Hematopoietic multipotent progenitor cell treated with erythropoietin and hydrocortisone succinate and interleukin-3 and kit ligand, for 8 days (in vitro differentiated cells): ENCODE data around the gene HIF3A.
"Not testable (repeated sequence)": the region's sequence is repeated elsewhere in the genome, so short reads cannot be mapped to it uniquely, and the experiment has no call there.

Experiments used
- DNase-seq: peaks from one replicate; pipeline ENCODE4 v3.0.0-alpha.2; 2015

HIF3A gene

DNA sequence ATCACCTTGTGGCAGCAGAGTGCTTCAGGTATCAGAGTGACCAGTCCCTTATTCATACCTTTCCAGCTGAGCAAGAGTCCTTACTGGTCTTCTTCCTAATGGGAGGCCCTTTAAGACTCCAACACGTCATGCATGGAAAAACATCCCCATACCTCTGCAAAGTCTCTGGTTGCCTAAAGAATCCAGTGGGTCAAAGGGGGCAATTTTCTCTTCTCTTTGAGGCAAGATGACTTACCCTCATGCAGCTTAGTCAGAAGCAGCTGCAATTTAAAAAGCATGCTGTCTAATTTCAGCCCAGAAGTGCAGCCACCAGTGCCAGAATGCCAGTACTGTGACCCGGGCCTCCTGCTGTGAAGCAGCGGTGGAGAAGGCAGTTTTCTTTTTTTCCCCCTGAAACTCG is 68.7 kb downstream of the HIF3A start:
- DNase-seq = no peak

DNA sequence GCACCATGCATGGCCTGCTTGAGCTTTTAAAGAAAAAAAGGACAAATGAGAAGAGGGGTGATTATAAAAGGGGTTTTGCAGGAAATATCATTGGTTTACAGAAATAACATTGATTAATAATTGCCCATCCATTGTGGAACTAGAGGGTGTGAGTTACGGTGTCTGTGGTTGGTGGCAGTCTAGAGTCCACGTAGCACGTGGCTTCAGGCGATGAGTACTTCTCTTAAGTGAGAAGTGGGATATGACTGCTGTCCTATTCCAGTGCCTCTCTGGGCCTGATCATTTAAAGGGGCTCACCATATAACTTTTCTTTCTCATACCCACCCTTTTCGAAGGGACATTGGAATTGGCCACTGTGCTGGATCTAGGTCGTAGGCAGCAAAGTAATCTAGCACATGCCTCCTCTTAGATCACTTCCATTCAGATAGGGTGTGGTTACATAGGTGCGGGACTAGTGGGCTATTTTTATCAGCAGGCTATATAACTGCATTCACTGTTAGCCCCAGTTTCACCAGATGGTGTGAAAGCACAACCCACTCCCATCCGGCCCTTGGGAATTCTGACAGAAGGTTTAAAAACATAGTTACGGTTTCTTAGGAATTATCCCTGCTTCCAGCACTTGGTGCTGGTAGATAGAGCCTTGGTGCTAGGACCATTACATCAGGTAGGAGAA is 69.9 kb downstream of the HIF3A start:
- DNase-seq = peak; percentile 25

DNA sequence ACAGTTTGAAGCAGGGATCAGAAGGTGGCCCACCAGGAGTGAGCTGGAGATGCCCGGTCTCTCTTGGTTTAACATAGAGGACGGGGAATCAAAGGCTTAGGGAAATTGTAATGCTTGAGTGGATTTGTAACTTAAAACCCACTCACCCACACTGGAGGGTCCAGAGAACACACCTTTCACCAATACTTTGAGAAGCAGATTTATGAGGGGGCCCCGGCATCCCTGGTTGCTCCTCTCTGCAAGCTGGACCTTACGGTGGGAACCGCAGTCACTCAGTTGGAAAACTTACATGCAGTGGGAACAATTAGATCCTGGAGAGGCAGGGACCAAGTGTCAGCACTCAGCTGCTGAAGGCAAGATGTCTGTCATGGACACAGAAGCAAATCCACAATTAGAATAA is 70.6 kb downstream of the HIF3A start:
- no peak for DNase-seq

DNA sequence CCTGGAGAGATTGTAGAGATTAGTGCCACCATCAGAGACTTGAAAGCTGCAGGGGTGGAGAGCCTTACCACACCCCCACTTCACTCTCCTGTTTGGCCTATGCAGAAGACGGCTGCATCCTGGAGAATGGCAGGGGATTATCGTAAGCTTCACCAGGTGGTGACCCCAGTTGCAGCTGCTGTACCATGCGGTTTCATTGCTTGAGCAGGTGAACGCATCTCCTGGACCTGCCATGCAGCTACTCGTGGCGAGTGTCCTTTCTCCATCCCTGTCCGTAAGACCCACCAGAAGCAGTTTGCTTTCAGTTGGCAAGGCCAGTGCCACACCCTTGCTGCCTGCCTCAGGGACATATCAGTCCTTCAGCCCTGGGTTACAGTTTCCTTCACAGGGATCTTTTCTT is 71.3 kb downstream of the HIF3A start:
- no peak for DNase-seq

DNA sequence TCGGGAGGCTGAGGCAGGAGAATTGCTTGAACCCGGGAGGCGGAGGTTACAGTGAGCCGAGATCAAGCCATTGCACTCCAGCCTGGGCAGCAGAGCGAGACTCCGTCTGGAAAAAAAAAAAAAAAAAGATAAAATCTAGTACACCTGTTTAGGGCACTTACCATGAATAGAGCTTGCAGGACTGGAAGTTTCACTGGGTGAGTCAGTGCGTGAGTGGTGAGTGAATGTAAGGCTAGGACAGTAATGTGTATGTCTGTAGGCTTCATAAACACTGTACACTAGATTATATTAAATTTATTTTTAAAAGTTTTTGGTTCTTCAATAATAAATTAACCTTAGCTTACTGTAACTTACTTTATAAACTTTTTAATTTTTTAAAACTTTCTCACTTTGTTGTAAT is 73.0 kb downstream of the HIF3A start:
- DNase-seq = no peak

DNA sequence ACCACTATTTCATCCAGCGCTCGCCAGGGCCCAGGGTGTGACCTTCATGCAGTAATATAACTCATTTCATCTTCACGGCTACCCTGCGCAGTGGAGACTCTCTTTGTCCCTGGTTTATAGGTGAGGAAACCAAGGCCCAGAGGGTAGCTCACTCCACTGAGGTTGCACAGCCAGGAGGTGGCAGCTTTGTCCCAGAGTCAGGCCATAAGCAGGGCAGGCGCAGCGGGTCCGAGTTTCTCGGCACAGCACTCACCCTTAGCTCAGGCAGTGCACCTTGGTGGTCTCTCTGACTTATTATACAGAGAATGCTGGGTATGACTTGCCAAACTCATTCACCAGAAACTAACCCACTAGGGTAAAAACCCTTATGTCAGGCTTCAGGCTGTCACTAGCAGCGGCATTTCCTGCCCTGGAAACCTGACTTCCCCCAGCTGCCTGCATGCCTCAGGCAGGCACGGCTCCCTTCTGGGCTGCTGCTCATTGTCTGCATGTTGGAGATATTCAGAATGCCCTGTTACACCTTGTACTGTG is 74.6 kb downstream of the HIF3A start:
- DNase-seq = no peak

DNA sequence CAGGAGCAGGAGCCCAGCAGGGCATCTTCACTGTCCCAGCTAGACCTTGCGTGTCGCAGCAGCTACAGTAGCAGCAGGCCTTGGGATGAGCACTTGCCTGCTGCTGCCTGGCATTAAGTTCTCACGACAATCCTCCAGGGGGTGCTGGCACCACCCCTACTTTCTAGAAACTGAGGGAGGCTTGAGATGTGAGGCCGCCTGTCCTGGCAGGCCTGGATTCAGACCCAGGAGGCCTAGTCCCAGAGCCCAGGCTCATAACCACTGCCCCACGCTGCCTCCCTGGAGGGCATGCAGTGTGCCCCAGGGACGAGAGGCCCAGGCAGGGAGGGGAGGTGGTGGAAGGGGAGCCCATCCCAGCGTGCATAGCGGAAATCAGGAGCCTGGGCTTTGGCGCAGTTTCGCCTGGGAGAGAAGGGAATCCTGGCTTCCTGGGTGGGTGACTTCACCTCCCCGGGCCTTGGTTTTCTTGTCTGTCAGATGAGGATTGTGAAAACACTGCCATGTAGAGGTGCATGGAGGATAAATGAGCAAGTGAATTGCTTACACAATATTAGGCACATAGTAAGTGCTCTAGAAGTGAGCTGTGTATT is 76.2 kb downstream of the HIF3A start:
- no peak for DNase-seq

DNA sequence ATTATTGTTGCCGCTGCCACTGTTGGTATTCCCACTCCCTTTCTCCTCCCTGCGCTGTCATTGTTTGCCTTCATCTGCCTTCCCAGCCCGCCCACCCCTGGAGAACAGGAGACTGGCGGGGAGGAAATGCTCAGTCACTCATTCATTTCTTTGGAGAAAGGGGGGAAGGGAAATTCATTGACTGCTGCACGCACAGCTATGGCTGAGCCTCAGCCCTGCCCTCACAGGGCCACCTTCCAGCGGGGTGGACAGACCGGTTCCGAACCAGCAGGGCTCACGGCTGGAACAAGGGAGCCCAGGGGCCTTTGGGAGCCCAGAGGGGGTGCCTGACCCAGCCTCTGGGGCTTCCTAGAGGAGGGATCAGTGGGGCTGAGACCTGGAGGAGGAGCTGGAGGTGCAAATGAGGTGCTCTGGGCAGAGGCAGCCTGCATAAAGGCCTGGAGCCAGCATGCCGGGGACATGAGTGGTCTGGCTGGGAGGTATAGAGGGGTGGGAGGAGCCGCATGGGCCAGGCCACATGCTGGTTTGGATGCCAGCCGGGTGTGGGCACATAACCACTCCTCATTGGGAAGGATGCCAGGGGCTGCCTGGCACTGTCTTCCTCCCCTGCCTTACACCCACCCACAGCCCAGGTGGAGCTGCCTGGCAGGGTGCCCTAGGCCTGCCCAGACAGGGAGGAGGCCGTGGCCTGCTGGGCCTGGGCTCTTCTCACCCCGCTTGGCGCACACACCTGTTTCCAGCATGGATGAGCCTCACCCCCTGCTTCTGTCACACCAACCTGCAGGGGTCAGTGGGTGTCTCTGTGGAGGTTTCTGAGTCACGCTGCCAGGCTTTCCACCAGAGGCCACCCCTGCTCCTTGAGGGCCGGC is 76.9 kb downstream of the HIF3A start:
- peak; percentile 86 for DNase-seq

DNA sequence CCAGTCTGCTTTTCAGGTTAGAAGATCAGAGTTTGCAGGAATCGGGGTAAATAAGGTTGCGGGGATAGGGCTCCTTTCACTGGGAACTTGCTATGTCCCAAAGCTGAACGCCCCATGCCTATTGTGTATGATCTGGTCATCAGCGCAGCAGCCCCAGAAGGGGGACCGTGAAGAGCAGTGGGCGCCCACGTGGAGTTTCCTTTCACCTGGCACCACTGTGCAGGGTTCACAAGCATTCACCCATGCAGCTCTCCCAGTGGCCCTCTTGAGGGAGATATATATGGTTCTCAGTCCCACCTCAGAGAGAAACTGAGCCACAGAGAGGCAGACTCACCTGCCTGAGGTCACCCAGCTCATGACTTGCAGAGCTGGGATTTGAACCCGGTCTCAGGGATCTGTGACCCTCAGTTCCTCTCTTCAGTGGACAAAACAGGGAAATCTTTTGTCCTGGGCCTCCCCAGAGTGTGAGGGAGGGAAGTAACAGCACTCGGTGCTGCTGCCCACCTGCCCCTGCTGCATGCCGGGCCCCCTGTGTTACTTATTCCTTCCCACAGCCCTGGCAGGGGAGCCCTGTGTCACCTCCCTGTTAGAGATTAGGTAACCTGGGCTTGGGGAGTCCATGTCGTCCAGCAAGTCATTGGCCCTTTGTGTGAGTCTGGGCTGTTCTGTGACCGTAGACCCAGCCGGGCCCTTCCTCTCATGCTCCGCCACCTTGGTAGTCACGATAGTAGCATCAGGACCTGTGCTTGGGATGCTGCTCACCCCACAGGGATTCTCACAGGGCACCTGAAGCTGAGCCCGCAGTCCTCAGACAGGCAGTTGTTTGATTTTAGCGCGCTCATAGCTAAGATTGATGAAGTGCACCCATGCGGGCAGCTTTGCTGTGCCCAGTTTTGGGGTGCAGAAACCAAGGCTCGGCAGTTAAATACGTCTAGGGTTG is 78.0 kb downstream of the HIF3A start:
- no peak for DNase-seq

DNA sequence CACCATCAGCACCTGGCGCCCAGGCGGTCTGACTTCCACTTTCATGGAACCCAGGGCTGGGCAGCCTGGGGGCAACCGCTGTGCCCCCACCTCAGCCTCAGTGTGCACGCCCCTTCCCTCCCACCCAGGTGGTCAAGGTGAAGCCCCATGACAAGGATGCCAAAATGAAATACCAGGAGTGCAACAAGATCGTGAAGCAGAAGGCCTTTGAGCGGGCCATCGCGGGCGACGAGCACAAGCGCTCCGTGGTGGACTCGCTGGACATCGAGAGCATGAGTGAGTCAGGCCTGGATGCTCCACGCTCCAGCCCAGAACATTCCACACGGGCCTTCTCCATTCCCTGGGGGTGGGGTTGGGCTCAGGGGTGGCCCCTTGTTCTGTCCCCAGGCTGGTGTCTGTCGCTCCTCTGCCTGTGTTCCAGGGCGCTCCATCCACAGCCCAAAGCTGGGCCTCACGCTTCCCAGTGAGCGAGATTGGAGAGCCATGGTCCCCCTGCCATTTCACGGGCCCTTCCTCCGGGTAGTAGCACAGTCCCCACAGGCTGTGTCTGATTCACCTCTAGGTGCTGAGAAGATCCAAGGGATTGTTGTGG is 78.7 kb downstream of the HIF3A start:
- DNase-seq = not testable (repeated sequence)

DNA sequence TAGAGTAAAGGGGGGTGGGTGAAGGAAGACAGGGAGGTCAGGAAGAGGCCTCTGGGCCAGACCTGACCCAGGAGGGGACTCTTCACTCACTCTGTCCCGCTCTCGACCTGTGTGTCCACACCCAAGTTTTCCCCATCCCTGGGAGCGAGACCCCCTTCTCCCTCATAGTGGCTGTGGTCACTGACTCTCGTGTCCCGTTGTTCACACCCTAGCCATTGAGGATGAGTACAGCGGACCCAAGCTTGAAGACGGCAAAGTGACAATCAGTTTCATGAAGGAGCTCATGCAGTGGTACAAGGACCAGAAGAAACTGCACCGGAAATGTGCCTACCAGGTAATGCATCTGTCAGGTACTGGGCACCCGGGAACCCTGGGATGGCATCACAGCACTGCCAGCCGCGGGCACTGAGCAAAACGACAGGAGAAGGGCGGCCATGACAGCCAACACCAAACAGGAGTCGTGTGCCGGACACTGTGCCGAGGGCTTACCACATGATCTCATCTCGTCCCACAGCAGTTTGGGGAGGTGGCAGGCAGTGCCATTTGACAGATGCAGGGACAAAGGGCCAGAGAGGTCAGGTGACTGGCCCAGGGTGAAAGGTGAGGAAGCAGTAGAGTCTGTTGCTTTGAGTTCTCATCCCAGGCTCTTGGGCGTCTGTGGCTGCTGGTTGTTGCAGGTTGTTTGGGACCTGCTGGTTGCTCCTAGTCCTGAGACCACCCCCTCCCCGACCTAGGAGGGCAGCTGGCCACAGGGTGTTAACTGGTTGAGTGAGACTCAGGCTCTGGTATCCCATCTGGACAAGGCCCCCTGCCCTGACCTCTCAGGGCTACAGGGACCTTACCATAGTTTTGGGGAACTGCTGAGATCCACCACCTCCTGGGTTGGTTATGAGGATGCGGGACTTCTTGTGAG is 79.7 kb downstream of the HIF3A start:
- no peak for DNase-seq

DNA sequence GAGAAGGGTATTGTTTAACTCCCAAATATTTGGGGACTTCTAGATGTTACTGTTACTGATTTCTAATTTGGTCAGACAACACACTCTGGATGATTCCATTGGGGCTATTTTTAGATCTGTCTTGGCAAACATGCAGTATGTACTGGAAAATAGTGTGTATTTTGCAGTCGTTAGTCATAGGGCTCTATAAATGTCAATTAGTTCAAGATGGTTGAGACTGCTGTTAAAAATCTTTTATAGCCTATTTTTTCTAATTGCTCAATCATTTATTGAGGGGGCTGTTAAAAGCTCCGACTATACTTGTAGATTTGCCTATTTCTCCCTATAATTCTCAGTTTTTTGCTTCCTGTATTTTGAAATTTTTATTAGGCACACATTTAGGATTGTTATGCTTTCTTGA is 81.4 kb downstream of the HIF3A start:
- DNase-seq = no peak

DNA sequence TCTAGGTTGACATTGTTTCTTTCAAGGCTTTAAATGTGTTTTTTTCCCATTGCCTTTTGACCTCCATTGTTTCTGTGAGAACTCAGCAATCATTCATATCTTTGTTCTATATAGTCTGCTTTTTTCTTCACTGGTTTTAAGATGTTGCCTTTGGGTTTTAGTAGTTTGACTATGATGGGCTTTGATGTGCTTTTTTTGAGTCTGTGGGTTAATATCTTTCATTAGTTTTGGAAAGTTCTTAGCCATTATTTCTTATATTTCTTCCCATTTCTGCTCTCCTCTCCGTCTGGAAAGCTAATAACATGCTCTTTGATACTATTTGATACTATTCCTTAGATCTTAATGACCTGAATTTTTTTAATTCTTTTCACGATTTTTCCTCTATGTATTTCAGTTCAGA is 83.8 kb downstream of the HIF3A start:
- no peak for DNase-seq

DNA sequence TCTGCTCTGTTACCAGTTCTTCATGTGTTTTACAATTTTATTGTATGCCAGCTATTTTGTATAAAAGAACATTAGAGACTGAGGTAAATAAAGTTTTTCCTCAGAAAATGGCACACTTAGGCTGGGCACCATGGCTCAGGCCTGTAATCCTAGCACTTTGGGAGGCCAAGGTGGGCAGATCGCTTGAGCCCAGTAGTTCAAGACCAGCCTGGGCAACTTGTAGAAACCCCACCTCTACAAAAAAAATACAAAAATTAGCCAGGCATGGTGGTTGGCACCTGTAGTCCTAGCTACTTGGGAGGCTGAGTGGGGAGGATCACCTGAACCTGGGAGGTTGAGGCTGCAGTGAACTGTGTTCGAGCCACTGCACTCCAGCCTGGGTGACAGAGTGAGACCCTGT is 84.5 kb downstream of the HIF3A start:
- no peak for DNase-seq

DNA sequence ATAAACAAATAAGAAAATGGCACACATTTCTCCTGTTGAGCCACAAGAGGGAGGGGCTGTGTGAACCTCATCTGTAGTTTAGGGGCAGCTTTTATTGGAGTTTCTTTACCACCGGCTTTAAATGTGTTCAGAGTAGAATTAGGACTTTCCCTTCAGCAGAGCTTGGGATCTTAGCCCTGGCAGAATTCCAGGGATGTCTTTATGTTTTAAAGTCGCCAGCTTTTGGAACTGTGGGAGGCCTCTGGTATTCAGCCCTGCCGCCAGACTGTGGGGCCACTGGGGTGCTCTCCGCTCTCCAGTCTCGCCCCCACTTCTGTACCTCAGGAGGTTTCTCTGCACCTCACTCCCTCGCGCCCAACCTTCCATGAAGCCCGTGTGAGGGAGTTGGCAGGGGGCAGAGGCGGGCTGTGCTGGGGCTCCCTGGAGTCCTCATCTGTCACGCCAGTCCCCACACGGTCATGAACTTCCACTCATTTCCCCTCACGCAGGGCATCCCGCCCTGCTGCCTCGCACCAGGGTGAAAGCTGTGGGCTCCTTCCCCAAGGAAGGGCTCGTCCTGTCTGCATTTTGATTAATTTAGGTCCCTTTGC is 85.0 kb downstream of the HIF3A start:
- DNase-seq = no peak

DNA sequence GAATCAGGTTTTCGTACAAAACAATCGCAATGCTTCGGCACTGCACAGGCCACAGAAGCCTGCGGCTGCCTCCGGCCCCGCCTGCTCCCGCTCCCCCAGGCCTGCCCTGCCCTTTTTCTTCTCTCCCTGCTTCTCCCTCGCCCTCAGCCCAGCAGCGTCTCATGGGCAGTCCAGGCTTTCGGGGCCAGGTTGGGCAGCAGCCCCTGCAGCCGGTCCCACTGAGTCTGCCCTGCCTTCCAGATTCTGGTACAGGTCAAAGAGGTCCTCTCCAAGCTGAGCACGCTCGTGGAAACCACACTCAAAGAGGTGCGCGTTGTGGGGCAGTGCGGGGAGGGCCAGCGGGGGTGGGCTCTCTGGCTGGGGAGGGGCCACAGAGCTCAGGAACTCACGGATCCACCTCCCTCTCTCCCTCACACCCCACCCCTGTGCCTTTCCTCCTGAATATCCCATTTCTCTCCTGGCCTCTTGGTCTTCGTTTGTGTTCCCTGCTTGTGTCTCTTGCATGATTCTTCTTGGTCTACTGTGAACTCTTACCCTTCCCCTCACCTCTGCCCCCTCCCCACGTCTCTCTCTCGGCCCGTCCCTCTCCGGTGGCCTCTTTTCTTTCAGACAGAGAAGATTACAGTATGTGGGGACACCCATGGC is 86.5 kb downstream of the HIF3A start:
- no peak for DNase-seq

DNA sequence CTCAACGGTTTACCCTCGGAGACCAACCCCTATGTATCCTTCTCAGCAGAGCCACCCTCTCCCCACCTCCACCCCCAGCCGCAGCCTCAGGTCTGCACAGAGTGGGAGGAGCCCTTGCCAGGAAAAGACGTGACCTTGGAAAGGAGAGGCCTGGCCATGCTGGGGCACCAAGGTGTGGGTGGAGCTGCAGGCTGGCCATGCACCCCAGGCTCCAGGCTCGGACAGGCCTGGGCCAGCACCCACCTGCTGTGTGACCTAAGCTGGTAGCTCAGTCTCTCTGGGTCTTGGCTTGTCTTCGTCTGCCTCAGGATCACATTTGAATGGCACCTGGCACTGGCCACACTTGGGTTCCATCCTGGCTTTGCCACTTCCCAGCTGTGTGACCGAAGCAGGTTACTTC is 87.0 kb downstream of the HIF3A start:
- no peak for DNase-seq

DNA sequence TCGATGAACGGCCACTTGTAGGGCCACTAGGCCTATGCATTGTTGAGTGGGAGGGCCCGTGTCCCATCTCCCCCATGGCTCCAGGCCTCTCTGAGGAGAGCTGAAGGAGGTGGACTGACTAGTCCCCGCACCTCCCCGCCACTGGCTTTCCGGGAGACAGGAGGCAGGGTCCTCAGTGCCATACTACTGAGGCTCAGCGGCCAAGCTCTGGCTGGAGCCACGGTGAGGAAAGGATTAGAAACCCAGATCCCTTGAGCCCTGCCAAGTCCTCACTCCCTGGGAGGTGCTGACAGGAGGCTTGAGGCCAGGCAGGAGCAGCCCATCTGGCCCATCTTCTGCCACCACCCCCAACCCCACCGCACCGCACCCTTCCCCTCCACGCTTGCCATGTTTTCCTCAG is 87.6 kb downstream of the HIF3A start:
- DNase-seq = no peak

DNA sequence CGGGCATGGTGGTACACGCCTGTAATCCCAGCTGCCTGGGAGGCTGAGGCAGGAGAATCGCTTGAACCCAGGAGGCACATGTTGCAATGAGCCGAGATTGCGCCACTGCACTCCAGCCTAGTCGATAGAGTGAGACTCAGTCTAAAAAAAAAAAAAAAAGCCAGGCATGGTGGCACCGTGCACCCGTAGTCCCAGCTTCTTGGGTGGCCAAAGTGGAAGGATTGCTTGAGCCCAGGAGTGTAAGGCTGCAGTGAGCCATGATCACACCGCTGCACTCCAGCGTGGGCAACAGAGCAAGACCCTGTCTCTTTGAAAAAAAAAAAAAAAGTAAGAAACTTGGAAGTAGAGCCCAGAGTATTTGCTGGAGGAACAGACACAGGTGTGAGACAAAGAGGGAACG is 88.8 kb downstream of the HIF3A start:
- DNase-seq = no peak

DNA sequence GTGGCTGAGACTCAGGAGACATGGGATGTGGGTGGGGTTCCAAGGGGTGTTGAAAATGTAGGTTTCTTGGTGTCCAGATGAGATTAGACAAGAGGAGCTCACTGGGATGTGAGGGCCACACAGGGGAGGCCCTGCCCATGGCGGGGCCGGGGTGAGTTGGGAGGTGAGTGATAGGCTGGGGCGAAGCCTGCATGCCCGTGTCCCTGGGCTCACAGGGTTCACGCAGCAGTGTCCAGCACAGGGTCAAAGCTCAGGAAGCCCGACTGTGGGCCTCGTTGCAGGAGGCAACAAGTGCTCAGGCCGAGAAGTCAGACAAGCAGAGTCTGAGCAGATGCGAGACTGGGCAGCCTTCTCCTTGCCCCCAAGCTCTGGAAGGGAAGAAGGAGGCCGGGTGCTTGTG is 89.3 kb downstream of the HIF3A start:
- no peak for DNase-seq
